PC-3 (cell line): ENCODE results near the gene DNAH1. TPM values are rescaled to one million over a fixed set of nuclear protein-coding genes. Genes with fewer than 3 reads are reported as not detected.

ENCODE experiments used
- ATAC-seq: fragments of 200-7000 bp; cut with Tn5 transposase; 2 replicates; pipeline ENCODE4 v1.9.1; 2020; ENCODE audit warnings: mild to moderate bottlenecking, moderate library complexity
- BruUV-seq: library from RNA; stranded (reverse); fragments of 400-500 nt; replicated peaks from 2 replicates; lab custom pipeline; 2021; lab: Mats Ljungman, UMichigan
- CTCF ChIA-PET: fragments of 300-600 bp; sonication (Branson Sonifier 250); formaldehyde crosslinking; loops from one replicate; lab custom pipeline; 2022; ENCODE audit warnings: antibody characterized with exemption; lab: Charles Lee
- POLR2A ChIA-PET: fragments of 300-600 bp; sonication (Branson Sonifier 250); formaldehyde crosslinking; loops from one replicate; lab custom pipeline; 2022; ENCODE audit warnings: antibody characterized with exemption; ENCODE audit not compliant: unreplicated experiment; lab: Charles Lee
- DNase-seq: peaks from one replicate; pipeline ENCODE4 v3.0.0-alpha.2; 2015
- H2AFZ ChIP-seq: fragments of 300-600 bp; sonication (generic); 2 replicates; pipeline ENCODE4 v1.6.0; 2016; ENCODE audit warnings: antibody characterized with exemption, low read length
- H3F3A ChIP-seq: fragments of 300-600 bp; sonication (generic); one replicate; pipeline ENCODE4 v1.6.0; 2017; ENCODE audit warnings: antibody characterized with exemption, low read length, control low read depth, mild to moderate bottlenecking; ENCODE audit not compliant: unreplicated experiment
- H3K27ac ChIP-seq: fragments of 300-600 bp; sonication (generic); 2 replicates; pipeline ENCODE4 v1.5.1; 2016; ENCODE audit warnings: mild to moderate bottlenecking, low read length
- H3K27me3 ChIP-seq: fragments of 300-600 bp; sonication (generic); 2 replicates; pipeline ENCODE4 v1.6.1; 2016; ENCODE audit warnings: low read length, mixed read lengths
- H3K36me3 ChIP-seq: fragments of 300-600 bp; sonication (generic); 2 replicates; pipeline ENCODE4 v1.6.1; 2016; ENCODE audit warnings: low read depth, mixed run types, low read length, mixed read lengths
- H3K4me1 ChIP-seq: fragments of 300-600 bp; sonication (generic); 2 replicates; pipeline ENCODE4 v1.5.1; 2016; ENCODE audit warnings: low read length; ENCODE audit not compliant: insufficient read depth
- H3K4me2 ChIP-seq: fragments of 300-600 bp; sonication (generic); 2 replicates; pipeline ENCODE4 v1.6.0; 2016; ENCODE audit warnings: low read length
- H3K4me3 ChIP-seq: fragments of 300-600 bp; sonication (generic); 2 replicates; pipeline ENCODE4 v1.5.1; 2016; ENCODE audit warnings: mild to moderate bottlenecking, low read length, mixed read lengths
- H3K79me2 ChIP-seq: fragments of 300-600 bp; sonication (generic); 2 replicates; pipeline ENCODE4 v1.6.1; 2017; ENCODE audit warnings: low read length, mixed read lengths
- H3K9ac ChIP-seq: fragments of 300-600 bp; sonication (generic); 2 replicates; pipeline ENCODE4 v1.6.0; 2016; ENCODE audit warnings: mild to moderate bottlenecking, low read length
- H3K9me2 ChIP-seq: fragments of 300-600 bp; sonication (generic); replicated peaks from 2 replicates; pipeline ENCODE4 v1.6.1; 2016; ENCODE audit warnings: mixed run types, low read length, mixed read lengths
- H3K9me3 ChIP-seq: fragments of 300-600 bp; sonication (generic); 2 replicates; pipeline ENCODE4 v1.6.1; 2016; ENCODE audit warnings: low read length, mixed read lengths
- H4K20me1 ChIP-seq: fragments of 300-600 bp; sonication (generic); 2 replicates; pipeline ENCODE4 v1.6.1; 2016; ENCODE audit warnings: low read length, mixed read lengths
- CTCF ChIP-seq: fragments of 300-600 bp; sonication (generic); conservative IDR thresholded peaks from 2 replicates; pipeline ENCODE4 v1.5.1; 2017; ENCODE audit warnings: antibody characterized with exemption, low read depth, mild to moderate bottlenecking, low read length
- EZH2 ChIP-seq: fragments of 300-600 bp; sonication (generic); IDR thresholded peaks from one replicate; pipeline ENCODE4 v1.6.1; 2017; ENCODE audit warnings: antibody characterized with exemption, mild to moderate bottlenecking, low read length; ENCODE audit not compliant: unreplicated experiment
- EZH2phosphoT487 ChIP-seq: fragments of 300-600 bp; sonication (generic); IDR thresholded peaks from 2 replicates; pipeline ENCODE4 v1.6.1; 2018; ENCODE audit warnings: mild to moderate bottlenecking, antibody characterized with exemption, low read length, borderline replicate concordance
- intact Hi-C: fragments of 100-400 bp; cut with micrococcal nuclease; formaldehyde crosslinking; loops from 2 replicates; pipeline ENCODE4 v1.9.0; 2023
- total RNA-seq: library from RNA; depleted of rRNA; stranded (reverse); fragments of >200 nt; gene quantifications from 2 replicates; pipeline ENCODE4 v1.2.3, GENCODE V29; 2014

The DNAH1 gene
- total RNA-seq, 1 experiment from 2014 or later, result 2.2 TPM

GRCh38 chr3:52298149-52299098 is 17.7 kb upstream of the DNAH1 start:
- intact Hi-C loops, result no loop called here
- Histone ChIP-seq H3K27ac (no peak overlapping the region), H3K79me2 (no peaks in the 10 kb centered on the region), H3K27me3 (no peaks in the 10 kb centered on the region), H2AFZ (no peak overlapping the region), H3K36me3 (no peaks in the 10 kb centered on the region), H3K4me1 (peaks cover 4% of the 10 kb centered on the region; the same call in 1 of the 2 replicates), H3K9ac (no peak overlapping the region), H4K20me1 (no peaks in the 10 kb centered on the region), H3K4me2 (no peak overlapping the region), H3K4me3 (no peak overlapping the region), H3K9me3 (no peaks in the 10 kb centered on the region), H3K9me2 (no peaks in the 10 kb centered on the region), H3F3A (no peaks in the 10 kb centered on the region)
- ChIA-PET CTCF (no interaction called here), POLR2A (no interaction called here)
- ATAC-seq (no peak), DNase-seq (no peak)
- TF ChIP-seq EZH2phosphoT487 (no peak), CTCF (no peak), EZH2 (no peak)
- BruUV-seq, result no TSS peak

GRCh38 chr3:52299247-52299878 is 16.8 kb upstream of the DNAH1 start:
- no TSS peak for BruUV-seq
- intact Hi-C loops, result no loop called here
- H3K4me3 ChIP-seq, result no peak overlapping the region
- CTCF ChIA-PET, result no interaction called here
- no peaks in the 10 kb centered on the region for H3K36me3 ChIP-seq
- no peak for ATAC-seq
- H4K20me1 ChIP-seq, result no peaks in the 10 kb centered on the region
- H3K4me2 ChIP-seq, result no peak overlapping the region
- H3K9me2 ChIP-seq, result no peaks in the 10 kb centered on the region
- POLR2A ChIA-PET, result no interaction called here
- TF ChIP-seq EZH2phosphoT487 (no peak), EZH2 (no peak), CTCF (no peak)
- no peak for DNase-seq
- no peak overlapping the region for H2AFZ ChIP-seq
- H3K9ac ChIP-seq, result no peak overlapping the region
- no peaks in the 10 kb centered on the region for H3K79me2 ChIP-seq
- no peaks in the 10 kb centered on the region for H3F3A ChIP-seq
- H3K9me3 ChIP-seq, result no peaks in the 10 kb centered on the region
- no peaks in the 10 kb centered on the region for H3K27me3 ChIP-seq
- no peak overlapping the region for H3K27ac ChIP-seq
- H3K4me1 ChIP-seq, result peaks cover 4% of the 10 kb centered on the region; the same call in 1 of the 2 replicates
